Neural crest cell (in vitro differentiated cells): ENCODE results near the gene IL21R. TPM values are rescaled to one million over a fixed set of nuclear protein-coding genes. Genes with fewer than 3 reads are reported as not detected.

Source experiments
- DNase-seq: peaks from one replicate; pipeline ENCODE4 v3.0.0; 2021; ENCODE audit warnings: low read depth, mixed read lengths, low spot score
- H3K27ac Mint-ChIP-seq: one replicate; pipeline ENCODE4 v1.8.0; 2021; ENCODE audit warnings: mild to moderate bottlenecking, mixed read lengths; ENCODE audit not compliant: unreplicated experiment
- H3K27me3 Mint-ChIP-seq: 2 replicates; pipeline ENCODE4 v1.8.0; 2021; ENCODE audit warnings: low read depth, mild to moderate bottlenecking, mixed read lengths
- H3K36me3 Mint-ChIP-seq: 2 replicates; pipeline ENCODE4 v1.8.0; 2021; ENCODE audit warnings: low read depth, mild to moderate bottlenecking, mixed read lengths
- H3K4me1 Mint-ChIP-seq: 2 replicates; pipeline ENCODE4 v1.8.0; 2021; ENCODE audit warnings: mixed read lengths
- H3K4me3 Mint-ChIP-seq: one replicate; pipeline ENCODE4 v1.8.0; 2021; ENCODE audit warnings: mild to moderate bottlenecking, mixed read lengths
- H3K9me3 Mint-ChIP-seq: 2 replicates; pipeline ENCODE4 v1.8.0; 2021; ENCODE audit warnings: mixed read lengths
- CTCF ChIP-seq: fragments of 200-600 bp; sonication (generic); conservative IDR thresholded peaks from 2 replicates; pipeline ENCODE4 v1.5.0; 2021; ENCODE audit warnings: antibody characterized with exemption, mild to moderate bottlenecking
- total RNA-seq: library from RNA; stranded (reverse); gene quantifications from 2 replicates; pipeline ENCODE4 v1.2.1, GENCODE V29; 2021

The IL21R gene
- total RNA-seq, 1 donor from 2014 or later = 0.79 TPM

GRCh38 chr16:27427538-27427937, 25.6 kb downstream of the IL21R start:
- H3K4me3 Mint-ChIP-seq = no peak overlapping the region
- H3K27ac Mint-ChIP-seq = no peak overlapping the region
- H3K36me3 Mint-ChIP-seq = no peaks in the 10 kb centered on the region
- H3K27me3 Mint-ChIP-seq = no peaks in the 10 kb centered on the region
- no peak for TF ChIP-seq CTCF
- peaks cover 2% of the 10 kb centered on the region for H3K9me3 Mint-ChIP-seq
- H3K4me1 Mint-ChIP-seq = peaks cover 8% of the 10 kb centered on the region
- no peak for DNase-seq

- DNase-seq = no peak
- Mint-ChIP-seq H3K4me1 (peaks cover 8% of the 10 kb centered on the region), H3K4me3 (no peak overlapping the region), H3K27me3 (no peaks in the 10 kb centered on the region), H3K9me3 (peaks cover 2% of the 10 kb centered on the region), H3K27ac (no peak overlapping the region), H3K36me3 (no peaks in the 10 kb centered on the region)
- TF ChIP-seq CTCF = no peak
Observed at GRCh38 chr16:27428026-27428785, 26.2 kb downstream of the IL21R start.

GRCh38 chr16:27429330-27429871, 27.4 kb downstream of the IL21R start:
- Mint-ChIP-seq H3K27ac (no peak overlapping the region), H3K4me3 (no peak overlapping the region), H3K27me3 (no peaks in the 10 kb centered on the region), H3K36me3 (no peaks in the 10 kb centered on the region), H3K9me3 (no peaks in the 10 kb centered on the region), H3K4me1 (peaks cover 8% of the 10 kb centered on the region)
- no peak for TF ChIP-seq CTCF
- DNase-seq = no peak

- Mint-ChIP-seq H3K9me3 (no peaks in the 10 kb centered on the region), H3K27me3 (no peaks in the 10 kb centered on the region), H3K4me3 (no peak overlapping the region), H3K27ac (no peak overlapping the region), H3K4me1 (peaks cover 8% of the 10 kb centered on the region), H3K36me3 (no peaks in the 10 kb centered on the region)
- DNase-seq = no peak
- TF ChIP-seq CTCF = no peak
Observed at GRCh38 chr16:27429981-27430441, 28.0 kb downstream of the IL21R start.

GRCh38 chr16:27430512-27430911, 28.5 kb downstream of the IL21R start:
- TF ChIP-seq CTCF = no peak
- Mint-ChIP-seq H3K9me3 (no peaks in the 10 kb centered on the region), H3K4me3 (no peak overlapping the region), H3K36me3 (no peaks in the 10 kb centered on the region), H3K27ac (no peak overlapping the region), H3K4me1 (peaks cover 8% of the 10 kb centered on the region), H3K27me3 (no peaks in the 10 kb centered on the region)
- no peak for DNase-seq
